ENCODE data around the gene RNF215.
A peak's percentile ranks its signal among the peaks of the same experiment; 100 is the strongest.

The RNF215 gene

GRCh38 chr22:30333707-30334087 is 53.5 kb downstream of the RNF215 start:
- TF ChIP-seq ZNF384 (IDR thresholded peaks at IDR 0.05) (no peak), TARDBP (IDR thresholded peaks at IDR 0.05) (no peak), SUZ12 (IDR thresholded peaks at IDR 0.05) (no peak), PKNOX1 (IDR thresholded peaks at IDR 0.05) (no peak), L3MBTL2 (conservative IDR thresholded peaks at IDR 0.05) (no peak), NFRKB (IDR thresholded peaks at IDR 0.05) (no peak), LEF1 (IDR thresholded peaks at IDR 0.05; ENCODE audit: borderline replicate concordance) (no peak), ARNT (IDR thresholded peaks at IDR 0.05) (no peak), ELF4 (IDR thresholded peaks at IDR 0.05) (no peak)
- CTCF ChIA-PET, result no interaction called here
- POLR2A ChIA-PET, result interaction anchor here (3.0 kb wide), 1 partner anchor 23 kb away, joined by 13 read pairs; the partner anchor contains the start of genes CCDC157 and SF3A1
- DNase-seq (ENCODE audit: extremely low spot score), result no peak

GRCh38 chr22:30332994-30333706 is 54.1 kb downstream of the RNF215 start:
- DNase-seq (ENCODE audit: extremely low spot score), result no peak
- no peak for TF ChIP-seq SUZ12 (IDR thresholded peaks at IDR 0.05)
- TF ChIP-seq FOXM1 (IDR thresholded peaks at IDR 0.05; ENCODE audit: borderline replicate concordance), result no peak
- peak; percentile 64; the same call in 1 of the 2 replicates for TF ChIP-seq PKNOX1 (IDR thresholded peaks at IDR 0.05)
- POLR2A ChIA-PET, result interaction anchor here (3.0 kb wide), 1 partner anchor 23 kb away, joined by 13 read pairs; the partner anchor contains the start of genes CCDC157 and SF3A1
- CTCF ChIA-PET, result no interaction called here

GRCh38 chr22:30332551-30332950 is 54.7 kb downstream of the RNF215 start:
- TF ChIP-seq FOXA1 (IDR thresholded peaks at IDR 0.05) (no peak), TARDBP (IDR thresholded peaks at IDR 0.05) (no peak), ELF4 (IDR thresholded peaks at IDR 0.05) (no peak), ARNT (IDR thresholded peaks at IDR 0.05) (no peak), L3MBTL2 (conservative IDR thresholded peaks at IDR 0.05) (no peak), ZNF384 (IDR thresholded peaks at IDR 0.05) (no peak), FOXK2 (IDR thresholded peaks at IDR 0.05) (no peak)
- POLR2A ChIA-PET, result interaction anchor here (3.0 kb wide), 1 partner anchor 24 kb away, joined by 13 read pairs; the partner anchor contains the start of genes CCDC157 and SF3A1
- no peak for DNase-seq (ENCODE audit: extremely low spot score)
- CTCF ChIA-PET, result no interaction called here

All from HEK293T (cell line).